ENCODE results near the gene LPCAT2.
A peak's percentile ranks its signal among the peaks of the same experiment; 100 is the strongest.

LPCAT2 gene

GRCh38 chr16:55490301-55490700 lies 18.6 kb upstream of the LPCAT2 start:
- no peak for TF ChIP-seq CTCF (IDR thresholded peaks at IDR 0.05; ENCODE audit: low read depth, low read length, missing control alignments)
- DNase-seq (ENCODE audit: extremely low read depth, low read depth) = no peak
- H3K4me3 ChIP-seq (replicated peaks; ENCODE audit: low read depth, low read length) = no peak overlapping the region

DNA sequence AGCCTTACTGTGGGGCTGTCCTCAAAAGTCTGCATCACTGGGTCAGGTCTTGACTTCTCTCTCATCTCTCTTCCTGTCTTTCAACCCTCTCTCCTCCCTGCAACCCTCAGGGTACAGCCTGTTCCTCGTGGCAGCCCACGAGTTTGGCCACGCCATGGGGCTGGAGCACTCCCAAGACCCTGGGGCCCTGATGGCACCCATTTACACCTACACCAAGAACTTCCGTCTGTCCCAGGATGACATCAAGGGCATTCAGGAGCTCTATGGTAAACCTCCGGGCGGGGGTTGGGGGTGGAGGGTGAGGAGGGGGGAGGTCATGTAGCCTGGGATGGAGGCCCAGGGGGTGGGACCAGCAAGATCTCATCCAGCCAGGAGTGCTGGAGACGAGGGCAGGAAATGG lies 17.2 kb upstream of the LPCAT2 start:
- no peak overlapping the region for H3K4me3 ChIP-seq (replicated peaks; ENCODE audit: low read depth, low read length)
- TF ChIP-seq CTCF (IDR thresholded peaks at IDR 0.05; ENCODE audit: low read depth, low read length, missing control alignments) = no peak
- no peak for DNase-seq (ENCODE audit: extremely low read depth, low read depth)

DNA sequence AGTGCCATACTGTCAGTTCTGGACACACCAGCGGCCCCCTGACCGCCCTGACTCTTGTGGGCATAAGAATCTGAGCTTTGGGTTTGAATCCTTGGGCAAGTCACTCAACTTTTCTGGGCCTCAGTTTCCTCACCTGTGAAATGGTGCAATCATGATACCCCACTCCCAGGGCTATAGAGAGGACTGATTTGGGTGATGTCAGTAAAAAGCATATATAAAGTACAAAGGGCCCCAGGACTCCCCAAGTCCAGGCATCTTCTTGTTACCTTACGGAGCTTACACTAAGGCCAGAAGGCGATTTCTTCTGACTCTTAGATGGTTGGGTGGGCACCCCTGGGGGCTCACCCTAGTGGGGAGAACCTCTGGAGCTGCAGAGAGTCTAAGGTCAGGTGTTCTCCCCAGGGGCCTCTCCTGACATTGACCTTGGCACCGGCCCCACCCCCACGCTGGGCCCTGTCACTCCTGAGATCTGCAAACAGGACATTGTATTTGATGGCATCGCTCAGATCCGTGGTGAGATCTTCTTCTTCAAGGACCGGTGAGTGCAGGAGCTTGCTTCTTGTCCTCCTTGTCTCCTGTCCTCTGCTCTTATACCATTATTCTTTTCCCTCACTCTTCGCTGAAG lies 16.0 kb upstream of the LPCAT2 start:
- no peak overlapping the region for H3K4me3 ChIP-seq (replicated peaks; ENCODE audit: low read depth, low read length)
- TF ChIP-seq CTCF (IDR thresholded peaks at IDR 0.05; ENCODE audit: low read depth, low read length, missing control alignments) = no peak
- no peak for DNase-seq (ENCODE audit: extremely low read depth, low read depth)

DNA sequence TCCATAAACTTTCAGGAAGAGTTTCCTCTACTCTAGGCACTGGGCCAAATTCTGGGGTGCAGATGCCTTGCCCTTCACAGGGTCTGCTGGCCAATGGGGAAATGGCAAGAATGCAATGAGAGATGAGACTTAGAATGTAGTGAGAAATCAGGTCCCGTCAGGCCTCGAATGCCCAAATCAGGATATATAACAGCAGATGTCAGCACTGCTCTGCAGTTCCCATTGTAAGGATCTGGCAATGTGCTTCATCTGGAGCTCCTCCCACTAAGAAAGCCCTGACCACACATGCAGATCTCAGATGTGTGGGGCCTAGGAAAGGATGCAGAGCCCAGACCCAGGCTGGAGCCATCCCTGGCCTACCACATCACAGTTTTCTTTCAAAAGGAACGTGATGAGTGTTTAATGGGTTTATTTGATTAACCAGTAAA lies 13.9 kb upstream of the LPCAT2 start:
- no peak overlapping the region for H3K4me3 ChIP-seq (replicated peaks; ENCODE audit: low read depth, low read length)
- TF ChIP-seq CTCF (IDR thresholded peaks at IDR 0.05; ENCODE audit: low read depth, low read length, missing control alignments) = peak; percentile 13
- DNase-seq (ENCODE audit: extremely low read depth, low read depth) = peak; percentile 85

DNA sequence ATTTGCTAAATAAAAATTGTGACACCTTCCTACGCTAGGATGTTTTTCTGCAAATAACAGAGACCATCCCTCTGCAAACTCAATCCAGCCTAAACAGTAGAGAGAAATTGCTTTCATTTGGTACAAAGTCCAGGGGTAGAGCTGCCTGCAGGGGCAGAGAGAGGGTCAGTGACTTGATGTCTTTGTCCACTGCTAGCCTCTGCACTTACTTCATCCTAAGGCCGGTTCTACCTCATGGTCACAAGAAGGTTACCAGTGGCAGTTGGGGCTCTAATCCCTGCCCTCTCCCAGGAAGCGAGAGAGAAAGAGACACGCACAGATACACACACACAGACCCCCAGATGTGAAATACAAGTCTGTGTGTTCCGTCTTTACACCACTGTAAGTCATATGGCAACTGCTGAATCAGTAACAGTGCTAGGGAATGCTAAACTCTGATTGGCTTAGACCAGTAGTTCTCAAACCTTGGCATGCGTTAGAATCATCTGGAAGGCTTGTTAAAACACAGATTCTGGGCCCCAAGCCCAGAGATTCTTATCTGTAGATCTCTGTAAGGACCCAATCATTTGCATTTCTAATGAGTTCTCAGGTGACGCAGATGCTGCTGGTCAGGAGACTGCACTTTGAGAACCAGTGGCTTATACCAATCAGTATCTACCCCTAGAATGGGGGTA lies 13.1 kb upstream of the LPCAT2 start:
- TF ChIP-seq CTCF (IDR thresholded peaks at IDR 0.05; ENCODE audit: low read depth, low read length, missing control alignments) = no peak
- H3K4me3 ChIP-seq (replicated peaks; ENCODE audit: low read depth, low read length) = no peak overlapping the region
- peak; percentile 70 for DNase-seq (ENCODE audit: extremely low read depth, low read depth)

DNA sequence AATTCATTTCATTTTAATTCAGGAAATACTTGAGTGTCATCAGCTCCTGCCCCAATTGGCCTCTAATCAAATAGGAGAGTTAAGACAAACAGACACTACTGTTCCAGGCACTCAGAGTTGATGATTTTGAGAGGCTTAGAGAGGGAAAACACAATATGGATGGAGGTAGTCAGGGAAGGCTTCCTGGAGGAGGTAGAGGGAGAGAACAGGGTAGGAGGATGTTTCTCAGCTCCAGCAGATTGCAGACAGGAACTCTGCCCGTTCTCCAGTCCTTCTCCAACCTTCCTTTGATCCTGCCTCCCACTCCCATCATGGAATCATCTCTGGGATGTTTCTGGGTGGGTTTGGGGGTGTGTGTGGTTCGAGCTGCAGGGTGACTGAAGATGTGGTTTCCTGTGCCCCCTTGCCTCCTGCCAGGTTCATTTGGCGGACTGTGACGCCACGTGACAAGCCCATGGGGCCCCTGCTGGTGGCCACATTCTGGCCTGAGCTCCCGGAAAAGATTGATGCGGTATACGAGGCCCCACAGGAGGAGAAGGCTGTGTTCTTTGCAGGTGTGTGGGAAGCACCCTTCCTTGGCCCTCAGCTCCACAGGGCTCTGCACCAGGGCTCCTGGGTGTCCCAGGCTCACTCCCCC lies 12.2 kb upstream of the LPCAT2 start:
- TF ChIP-seq CTCF (IDR thresholded peaks at IDR 0.05; ENCODE audit: low read depth, low read length, missing control alignments) = no peak

More for the DNA sequence above, 12.2 kb upstream of the LPCAT2 start:
- H3K4me3 ChIP-seq (replicated peaks; ENCODE audit: low read depth, low read length) = no peak overlapping the region
- no peak for DNase-seq (ENCODE audit: extremely low read depth, low read depth)

Data from HFF-Myc (cell line).